Measurements from ENCODE around the gene ITM2C. TPM values are rescaled to one million over a fixed set of nuclear protein-coding genes. Genes with fewer than 3 reads are reported as not detected.

ITM2C gene
- total RNA-seq (2021; fragmentation: NEBNext Ultra II Directional; extraction: Animal tissue kit (Norgen Biotek cat#: 25700)) (362 and 367 TPM in 2 replicates), polyA plus RNA-seq (2011; rRNA removed) (742 and 889 TPM in 2 replicates), polyA minus RNA-seq (2011; rRNA and poly(A)+ RNA removed) (807 and 840 TPM in 2 replicates)
- 714 TPM for polyA plus RNA-seq (2011; cell fraction: cytosol; rRNA removed)
- 967 TPM for polyA plus RNA-seq (2011; cell fraction: nucleus; rRNA removed)
- 466 to 565 TPM (median 504 TPM) in 4 replicates for polyA plus RNA-seq (2012, experiment 1 of 2)
- polyA plus RNA-seq (2012, experiment 2 of 2) = 396 TPM
- polyA plus RNA-seq (2013, experiment 1 of 2) = 442 TPM
- polyA plus RNA-seq (2013, experiment 2 of 2) = 531 TPM
- polyA minus RNA-seq (2011; cell fraction: cytosol; rRNA and poly(A)+ RNA removed) = 239 TPM
- 131 TPM for polyA minus RNA-seq (2011; cell fraction: nucleus; rRNA and poly(A)+ RNA removed)
- long read RNA-seq, experiment 1, transcript ITM2C-210 (1 exons, 501 nt) = major isoform, 124 of 308 reads
- long read RNA-seq, experiment 1, transcript ITM2C-203 (5 exons, 1,889 nt) = minor isoform, 20 of 308 reads
- long read RNA-seq, experiment 1, transcript ITM2C-202 (6 exons, 2,078 nt) = minor isoform, 82 of 308 reads
- long read RNA-seq, experiment 1, partial matches to known transcripts = 18 of 308 reads
- long read RNA-seq, experiment 1, other reads (novel, unspliced or antisense) = 64 of 308 reads
- long read RNA-seq, experiment 2, transcript ITM2C-210 (1 exons, 501 nt) = major isoform, 78 of 157 reads
- long read RNA-seq, experiment 2, transcript ITM2C-202 (6 exons, 2,078 nt) = minor isoform, 11 of 157 reads
- long read RNA-seq, experiment 2, partial matches to known transcripts = 60 of 157 reads
- long read RNA-seq, experiment 2, other reads (novel, unspliced or antisense) = 6 of 157 reads

- CTCF ChIA-PET (ENCODE audit: partially characterized antibody) = interaction anchor here (0.8 to 10.1 kb wide), 9 partner anchors 11 to 547 kb away, joined by 3 to 86 read pairs (median 4); no protein-coding TSS in a partner anchor
- DNase-seq (ENCODE audit: low read depth in 1 of 2, low spot score in 2 of 2) = peak in 1 of 2 experiments; percentile 79
- Histone ChIP-seq H3K79me2 (ENCODE audit: control insufficient read depth in 1 of 2, insufficient read depth in 2 of 2, low read length in 2 of 2) (peaks cover under 1 to 50% of the 10 kb centered on the region in 2 experiments), H3K14ac (ENCODE audit: insufficient read length) (no peak within 1 kb of the TSS), H4K5ac (ENCODE audit: insufficient read length, low read depth, low read length) (peak within 1 kb of the TSS; percentile 74), H3K36me3 (ENCODE audit: control insufficient read depth in 2 of 4, insufficient read depth in 4 of 4, low read length in 3 of 4) (peaks cover 0 to 3% (median 0%) of the 10 kb centered on the region in 4 experiments; a peak in 1 of 8 replicates), H3K56ac (replicated peaks; ENCODE audit: insufficient read length, low read depth, low read length) (peak within 1 kb of the TSS; percentile 75), H3K9ac (replicated peaks in 1 of 4; ENCODE audit: extremely low read depth in 1 of 4, low read depth in 3 of 4, low read length in 3 of 4) (peak within 1 kb of the TSS; percentile 81 to 91 (median 86)), H3K4me3 (ENCODE audit: extremely low read depth in 1 of 4, insufficient read depth in 2 of 4, low read depth in 3 of 4, low read length in 4 of 4) (peak within 1 kb of the TSS; percentile 75 to 99 (median 84)), H2AK5ac (ENCODE audit: low read depth, low read length) (peak within 1 kb of the TSS; percentile 90; the same call in 1 of the 2 replicates), H2BK120ac (replicated peaks; ENCODE audit: low read depth, low read length) (peak within 1 kb of the TSS; percentile 57), H3K4ac (replicated peaks; ENCODE audit: insufficient read length, low read depth, low read length) (peak within 1 kb of the TSS; percentile 63), H3K4me1 (replicated peaks in 1 of 4; ENCODE audit: control insufficient read depth in 3 of 4, insufficient read depth in 4 of 4, low read length in 3 of 4) (peaks cover 12 to 56% (median 41%) of the 10 kb centered on the region in 4 experiments), H2BK20ac (ENCODE audit: low read length) (peak within 1 kb of the TSS; percentile 51; the same call in 1 of the 2 replicates), H3K27me3 (replicated peaks in 1 of 4; ENCODE audit: control insufficient read depth in 3 of 4, extremely low read depth in 1 of 4, insufficient read depth in 3 of 4, low read length in 3 of 4) (no peaks in the 10 kb centered on the region; a peak in 1 of 7 replicates), H3K23me2 (ENCODE audit: low read depth, low read length) (peaks cover 20% of the 10 kb centered on the region), H2BK5ac (ENCODE audit: low read depth, low read length) (peak within 1 kb of the TSS; percentile 93), H2AFZ (ENCODE audit: low read length) (peak within 1 kb of the TSS; percentile 69; the same call in 1 of the 2 replicates), H4K8ac (ENCODE audit: extremely low read depth, insufficient read depth, low read length) (peak within 1 kb of the TSS; percentile 95), H3K23ac (ENCODE audit: insufficient read length) (no peak within 1 kb of the TSS), H3K18ac (ENCODE audit: extremely low read depth, low read length) (peak within 1 kb of the TSS; percentile 97), H3K4me2 (ENCODE audit: insufficient read depth in 1 of 2, low read depth in 2 of 2, low read length in 2 of 2) (peak within 1 kb of the TSS; percentile 76 to 94), H2BK12ac (ENCODE audit: low read depth, low read length) (peak within 1 kb of the TSS; percentile 94), H3K79me1 (ENCODE audit: low read depth, low read length) (peaks cover 12% of the 10 kb centered on the region; the same call in 1 of the 2 replicates), H3K27ac (ENCODE audit: low read depth, low read length) (peak within 1 kb of the TSS; percentile 82), H3K9me3 (ENCODE audit: insufficient read depth in 2 of 2, low read depth in 1 of 2, low read length in 1 of 2) (no peaks in the 10 kb centered on the region), H4K20me1 (replicated peaks in 1 of 2; ENCODE audit: control insufficient read depth in 1 of 2, insufficient read depth in 2 of 2, low read length in 2 of 2) (peaks cover 0 to 5% of the 10 kb centered on the region in 2 experiments), H2BK15ac (ENCODE audit: low read length) (peak within 1 kb of the TSS; percentile 82), H4K91ac (replicated peaks; ENCODE audit: insufficient read length, low read length) (peak within 1 kb of the TSS; percentile 88)
- no peak for FAIRE-seq
- WGBS, 2 experiments (ENCODE audit: extremely low coverage in 1 of 2, insufficient coverage in 1 of 2, insufficient read length in 1 of 2, insufficient replicate concordance in 2 of 2, low coverage in 1 of 2, low lambda C conversion rate in 2 of 2, missing lambda C conversion rate in 1 of 2) = 2% methylated on average over 40 of the region's 76 CpGs; no CpG with 5 or more reads in 1 of the 2 experiments
- POLR2A ChIA-PET (ENCODE audit: partially characterized antibody) = interaction anchor here (0.6 to 1.8 kb wide), 18 partner anchors 9 to 863 kb away, joined by 3 to 8 read pairs (median 4); no protein-coding TSS in a partner anchor
- TF ChIP-seq SUZ12 (IDR thresholded peaks at IDR 0.05; ENCODE audit: low read length) (no peak), SAP30 (IDR thresholded peaks at IDR 0.05; ENCODE audit: insufficient read depth, insufficient replicate concordance, low read length) (no peak), TAF7 (optimal IDR thresholded peaks at IDR 0.05; ENCODE audit: borderline replicate concordance, low read depth, low read length) (peak; percentile 48), POLR2A (IDR thresholded peaks at IDR 0.05; ENCODE audit: control extremely low read depth in 1 of 2, low read depth in 2 of 2, low read length in 2 of 2) (peak in 1 of 2 experiments; percentile 80; a peak in 2 of 3 replicates), MAX (IDR thresholded peaks at IDR 0.05) (no peak), RFX5 (IDR thresholded peaks at IDR 0.05; ENCODE audit: borderline replicate concordance, low read depth, low read length) (no peak)
These were observed at the start of gene ITM2C for GRCh38 chr2:230864605-230865306. Gene ITM2C, plus strand, starts transcription at chr2:230864942. Its CDS starts 84 bp downstream, at chr2:230865026.
